HG02852 (cell line): ENCODE measurements around the gene GLT8D2.

Source experiments
- ATAC-seq: cut with Tn5 transposase; IDR thresholded peaks from one replicate; pipeline ENCODE4 v1.9.1; 2021; ENCODE audit warnings: mild to moderate bottlenecking, moderate library complexity; ENCODE audit not compliant: unreplicated experiment

GLT8D2 gene

GRCh38 chr12:104049903-104050356 is at the start of gene GLT8D2:
Gene GLT8D2, minus strand, starts transcription at chr12:104050187. Its CDS starts 30,539 bp downstream, at chr12:104019648.
- no peak for ATAC-seq

- ATAC-seq, result no peak
These were observed 48.0 kb upstream of the GLT8D2 start for GRCh38 chr12:104097954-104098353.

- no peak for ATAC-seq
These were observed 45.3 kb upstream of the GLT8D2 start for GRCh38 chr12:104095289-104095688.

- ATAC-seq, result no peak
These were observed 44.3 kb upstream of the GLT8D2 start for GRCh38 chr12:104094284-104094683.

- ATAC-seq, result no peak
These were observed 41.1 kb upstream of the GLT8D2 start for GRCh38 chr12:104091136-104091535.

GRCh38 chr12:104090685-104091084 is 40.7 kb upstream of the GLT8D2 start:
- no peak for ATAC-seq

GRCh38 chr12:104083769-104084475 is 33.9 kb upstream of the GLT8D2 start:
- ATAC-seq, result peak; percentile 92

GRCh38 chr12:104080764-104081163 is 30.8 kb upstream of the GLT8D2 start:
- no peak for ATAC-seq

- ATAC-seq, result no peak
These were observed 29.0 kb upstream of the GLT8D2 start for GRCh38 chr12:104079024-104079423.

GRCh38 chr12:104073699-104074098 is 23.7 kb upstream of the GLT8D2 start:
- no peak for ATAC-seq

- ATAC-seq, result no peak
These were observed 22.1 kb upstream of the GLT8D2 start for GRCh38 chr12:104072099-104072498.

- ATAC-seq, result peak; percentile 10
These were observed 14.9 kb upstream of the GLT8D2 start for GRCh38 chr12:104064842-104065427.

- ATAC-seq, result peak; percentile 88
These were observed 14.2 kb upstream of the GLT8D2 start, which contains the start of gene HCFC2 for GRCh38 chr12:104064031-104064841. Gene HCFC2, plus strand, starts transcription at chr12:104064531. Its CDS starts 30 bp downstream, at chr12:104064561.

- peak; percentile 25 for ATAC-seq
These were observed 13.7 kb upstream of the GLT8D2 start for GRCh38 chr12:104063712-104064030.

GRCh38 chr12:104060791-104061190 is 10.8 kb upstream of the GLT8D2 start:
- no peak for ATAC-seq

GRCh38 chr12:104059963-104060362 is 10.0 kb upstream of the GLT8D2 start:
- no peak for ATAC-seq

GRCh38 chr12:104058802-104059201 is 8.8 kb upstream of the GLT8D2 start:
- ATAC-seq, result no peak

- ATAC-seq, result no peak
These were observed 7.8 kb upstream of the GLT8D2 start for GRCh38 chr12:104057771-104058197.

GRCh38 chr12:104056419-104056972 is 6.5 kb upstream of the GLT8D2 start:
- ATAC-seq, result no peak

- ATAC-seq, result no peak
These were observed 5.8 kb upstream of the GLT8D2 start for GRCh38 chr12:104055686-104056388.
